ENCODE measurements around the gene SMARCA5. TPM values are rescaled to one million over a fixed set of nuclear protein-coding genes. Genes with fewer than 3 reads are reported as not detected.

Gene SMARCA5
- total and polyA plus RNA-seq, 4 donors, result 6.8 to 34.7 (median 12.6) TPM

- H3K4me3 ChIP-seq (ENCODE audit: low read depth in 1 of 3, low read length in 3 of 3), result no peak overlapping the region
Observed at GRCh38 chr4:143515905-143516304, 2.4 kb downstream of the SMARCA5 start.

GRCh38 chr4:143517764-143518163 is 4.3 kb downstream of the SMARCA5 start:
- H3K4me1 ChIP-seq (ENCODE audit: control insufficient read depth in 4 of 4, insufficient read depth in 4 of 4, low read length in 3 of 4), result peaks cover 3 to 29% (median 10%) of the 10 kb centered on the region in 4 donors

More at GRCh38 chr4:143515905-143516304, 2.4 kb downstream of the SMARCA5 start:
- no peak overlapping the region for H3K9ac ChIP-seq (ENCODE audit: low read depth in 1 of 2, low read length in 2 of 2)
- TF ChIP-seq NR2F2 (IDR thresholded peaks at IDR 0.05) (no peak), REST (IDR thresholded peaks at IDR 0.05) (no peak), YY1 (IDR thresholded peaks at IDR 0.05) (no peak), FOXA1 (IDR thresholded peaks at IDR 0.05) (no peak), JUND (IDR thresholded peaks at IDR 0.05) (no peak), RXRA (IDR thresholded peaks at IDR 0.05) (no peak), TAF1 (conservative IDR thresholded peaks at IDR 0.05) (no peak), GABPA (IDR thresholded peaks at IDR 0.05 in 1 of 2, conservative IDR thresholded peaks at IDR 0.05 in 1 of 2) (no peak), ZBTB33 (IDR thresholded peaks at IDR 0.05) (no peak), MAX (IDR thresholded peaks at IDR 0.05) (no peak), FOXA2 (IDR thresholded peaks at IDR 0.05) (no peak), HNF4G (IDR thresholded peaks at IDR 0.05) (no peak), SP1 (IDR thresholded peaks at IDR 0.05) (no peak)
- no peak overlapping the region for H3K27ac ChIP-seq (ENCODE audit: low read depth in 1 of 2, low read length in 2 of 2)
- H3K36me3 ChIP-seq (ENCODE audit: control insufficient read depth in 4 of 4, insufficient read depth in 3 of 4, low read depth in 1 of 4, low read length in 3 of 4), result peaks cover 0 to 28% (median 8%) of the 10 kb centered on the region in 4 donors
- H3K27me3 ChIP-seq (ENCODE audit: control insufficient read depth in 4 of 4, insufficient read depth in 4 of 4, low read length in 3 of 4), result no peaks in the 10 kb centered on the region
- H3K9me3 ChIP-seq (ENCODE audit: control insufficient read depth in 4 of 4, low read length in 3 of 4), result no peaks in the 10 kb centered on the region
- H3K4me1 ChIP-seq (ENCODE audit: control insufficient read depth in 4 of 4, insufficient read depth in 4 of 4, low read length in 3 of 4), result peaks cover 3 to 29% (median 11%) of the 10 kb centered on the region in 4 donors
- DNase-seq (ENCODE audit: low spot score), result no peak

More at GRCh38 chr4:143517764-143518163, 4.3 kb downstream of the SMARCA5 start:
- Histone ChIP-seq H3K9me3 (ENCODE audit: control insufficient read depth in 4 of 4, low read length in 3 of 4) (no peaks in the 10 kb centered on the region), H3K27me3 (ENCODE audit: control insufficient read depth in 4 of 4, insufficient read depth in 4 of 4, low read length in 3 of 4) (no peaks in the 10 kb centered on the region), H3K27ac (ENCODE audit: low read depth in 1 of 2, low read length in 2 of 2) (no peak overlapping the region), H3K4me3 (ENCODE audit: low read depth in 1 of 3, low read length in 3 of 3) (no peak overlapping the region), H3K36me3 (ENCODE audit: control insufficient read depth in 4 of 4, insufficient read depth in 3 of 4, low read depth in 1 of 4, low read length in 3 of 4) (peaks cover 0 to 42% (median 16%) of the 10 kb centered on the region in 4 donors), H3K9ac (ENCODE audit: low read depth in 1 of 2, low read length in 2 of 2) (no peak overlapping the region)
- 96% methylated on average over 2 of the region's 2 CpGs for WGBS
- DNase-seq (ENCODE audit: low spot score), result no peak
- TF ChIP-seq CTCF (IDR thresholded peaks at IDR 0.05; ENCODE audit: low read depth, low read length, missing input control) (no peak), RXRA (IDR thresholded peaks at IDR 0.05) (no peak), GABPA (IDR thresholded peaks at IDR 0.05 in 1 of 2, conservative IDR thresholded peaks at IDR 0.05 in 1 of 2) (no peak), HNF4A (conservative IDR thresholded peaks at IDR 0.05) (no peak), ATF3 (IDR thresholded peaks at IDR 0.05) (no peak), YY1 (IDR thresholded peaks at IDR 0.05) (no peak), RAD21 (IDR thresholded peaks at IDR 0.05) (no peak), HNF4G (IDR thresholded peaks at IDR 0.05) (no peak), TAF1 (conservative IDR thresholded peaks at IDR 0.05) (no peak), FOXA1 (IDR thresholded peaks at IDR 0.05) (no peak), NR2F2 (IDR thresholded peaks at IDR 0.05) (no peak)

Data from liver (tissue), 9 donors.